GM12892 (cell line): Measurements from ENCODE around the gene ACTRT3.

Experiments
- DNase-seq: peaks from one replicate; pipeline ENCODE4 v3.0.0; 2011; ENCODE audit not compliant: insufficient read length
- FAIRE-seq: peaks from 2 replicates; lab custom pipeline; 2011; peaks lifted over from hg19 to GRCh38; lab: Jason Lieb, UNC
- POLR2A ChIP-seq: IDR thresholded peaks from 2 replicates; pipeline ENCODE4 v1.6.1; 2011; ENCODE audit warnings: low read depth, low read length, control low read depth
- POLR2AphosphoS5 ChIP-seq: IDR thresholded peaks from 2 replicates; pipeline ENCODE4 v1.6.1; 2011; ENCODE audit warnings: low read depth, low read length, control low read depth
- TAF1 ChIP-seq: IDR thresholded peaks from 2 replicates; pipeline ENCODE4 v1.6.1; 2011; ENCODE audit warnings: low read depth, mild to moderate bottlenecking, control low read depth, low read length, borderline replicate concordance

ACTRT3 gene

GRCh38 chr3:169772305-169772896 is 3.0 kb upstream of the ACTRT3 start:
- FAIRE-seq, result no peak

GRCh38 chr3:169771497-169772304 is 2.3 kb upstream of the ACTRT3 start:
- no peak for TF ChIP-seq POLR2AphosphoS5
- TF ChIP-seq TAF1, result no peak
- TF ChIP-seq POLR2A, result no peak
- no peak for FAIRE-seq
- no peak for DNase-seq

More at GRCh38 chr3:169772305-169772896, 3.0 kb upstream of the ACTRT3 start:
- no peak for DNase-seq
- TF ChIP-seq TAF1 (no peak), POLR2AphosphoS5 (no peak), POLR2A (no peak)

GRCh38 chr3:169764882-169765612 is 4.3 kb downstream of the ACTRT3 start, which contains the start of gene TERC:
Gene TERC (minus strand): TSS chr3:169765060.
- peak; percentile 69 for FAIRE-seq
- TF ChIP-seq POLR2AphosphoS5 (0 out of 2 replicates have a peak, but pooled peaks have one; percentile 64), TAF1 (peak; percentile 75; the same call in 1 of the 2 replicates), POLR2A (peak; percentile 96)
- peak; percentile 60 for DNase-seq

- peak; percentile 44 for DNase-seq
- FAIRE-seq, result peak; percentile 95
- TF ChIP-seq POLR2AphosphoS5 (peak; percentile 91; the same call in 1 of the 2 replicates), TAF1 (peak; percentile 59; the same call in 1 of the 2 replicates), POLR2A (peak; percentile 76)
These were observed 5.0 kb downstream of the ACTRT3 start for GRCh38 chr3:169764312-169764881.

- no peak for TF ChIP-seq POLR2AphosphoS5
- no peak for TF ChIP-seq POLR2A
- no peak for TF ChIP-seq TAF1
- DNase-seq (no peak), FAIRE-seq (no peak)
These were observed 8.9 kb downstream of the ACTRT3 start for GRCh38 chr3:169760479-169760878.

- no peak for FAIRE-seq
- DNase-seq, result no peak
- TF ChIP-seq TAF1 (no peak), POLR2AphosphoS5 (no peak), POLR2A (no peak)
These were observed 10.1 kb downstream of the ACTRT3 start for GRCh38 chr3:169759256-169759655.

GRCh38 chr3:169758359-169758994 is 10.9 kb downstream of the ACTRT3 start:
- TF ChIP-seq TAF1, result no peak
- no peak for TF ChIP-seq POLR2A
- TF ChIP-seq POLR2AphosphoS5, result no peak
- DNase-seq, result no peak
- FAIRE-seq, result peak; percentile 17

GRCh38 chr3:169755488-169755887 is 13.9 kb downstream of the ACTRT3 start:
- DNase-seq, result no peak
- TF ChIP-seq POLR2A (no peak), POLR2AphosphoS5 (no peak), TAF1 (no peak)
- FAIRE-seq, result no peak

GRCh38 chr3:169754711-169755110 is 14.7 kb downstream of the ACTRT3 start:
- DNase-seq, result no peak
- no peak for TF ChIP-seq POLR2AphosphoS5
- no peak for TF ChIP-seq TAF1
- no peak for TF ChIP-seq POLR2A
- FAIRE-seq, result no peak

GRCh38 chr3:169751875-169752274 is 17.5 kb downstream of the ACTRT3 start:
- no peak for DNase-seq
- FAIRE-seq, result no peak
- TF ChIP-seq POLR2AphosphoS5 (no peak), TAF1 (no peak), POLR2A (no peak)

- TF ChIP-seq POLR2A, result no peak
- no peak for TF ChIP-seq POLR2AphosphoS5
- TF ChIP-seq TAF1, result no peak
- DNase-seq (no peak), FAIRE-seq (no peak)
These were observed 18.7 kb downstream of the ACTRT3 start for GRCh38 chr3:169750665-169751064.
